ENCODE measurements around the gene TSC2. TPM values are rescaled to one million over a fixed set of nuclear protein-coding genes. Genes with fewer than 3 reads are reported as not detected.
A peak's percentile ranks its signal among the peaks of the same experiment; 100 is the strongest.
"Not testable (repeated sequence)": the region's sequence is repeated elsewhere in the genome, so short reads cannot be mapped to it uniquely, and the experiment has no call there.

TSC2 gene
- total RNA-seq, 6 experiments from 2014 or later: 25.7 to 124 (median 59.4) TPM

DNA sequence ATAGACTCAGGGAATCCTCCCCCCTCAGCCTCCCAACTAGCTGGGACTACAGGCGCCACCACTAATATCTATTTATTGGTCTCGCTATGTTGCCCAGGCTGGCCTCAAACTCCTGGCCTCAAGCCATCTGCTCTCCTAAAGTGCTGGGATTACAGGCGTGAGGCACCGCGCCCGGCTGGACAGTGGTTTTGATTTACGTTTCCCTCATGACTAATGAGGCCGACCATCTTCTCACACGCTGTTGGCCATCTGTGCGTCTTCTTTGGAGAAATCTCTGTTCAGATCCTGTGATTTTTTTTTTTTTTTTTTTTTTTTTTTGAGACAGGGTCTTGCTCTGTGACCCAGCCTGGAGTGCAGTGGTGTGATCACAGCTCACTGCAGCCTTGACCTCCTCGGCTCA is 81.5 kb downstream of the TSC2 start:
- ATAC-seq; H3K27ac ChIP-seq; H3K4me3 ChIP-seq; H3K36me3 ChIP-seq; intact Hi-C loops (cut with DNase I); DNase-seq; H3K9me3 ChIP-seq; H3K4me1 ChIP-seq; H3K27me3 ChIP-seq: not testable (repeated sequence)
- 68% methylated on average over 4 of the region's 11 CpGs for WGBS (ENCODE audit: insufficient coverage, low coverage, low lambda C conversion rate, missing lambda C conversion rate)

DNA sequence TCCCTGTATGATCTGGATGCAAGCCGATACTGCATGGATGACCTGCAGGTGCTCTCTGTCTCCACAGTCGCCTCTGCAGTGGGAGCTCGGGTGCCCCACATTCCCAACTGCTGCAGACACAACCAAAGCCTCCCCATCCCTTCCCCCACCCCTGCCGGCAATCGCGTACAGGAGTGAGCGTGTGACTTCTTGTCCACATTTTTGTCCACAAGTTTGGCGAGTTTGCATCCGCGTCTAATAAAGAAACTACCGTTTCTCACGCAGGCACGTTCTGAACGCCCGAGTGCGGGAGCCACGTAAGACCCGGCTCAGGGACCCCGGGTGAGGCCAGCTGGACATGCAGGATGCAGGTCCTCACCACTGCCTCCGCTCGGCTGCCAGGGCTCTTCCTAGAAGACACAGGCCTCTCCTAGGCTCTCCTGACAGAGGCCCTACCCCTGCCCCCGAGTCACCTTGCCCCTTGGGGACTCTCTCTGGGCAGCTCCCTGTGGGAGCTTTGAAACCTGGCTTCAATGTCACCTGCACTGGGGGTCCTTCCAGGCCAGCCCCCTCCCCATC is 82.2 kb downstream of the TSC2 start:
- DNase-seq; H3K27ac ChIP-seq; intact Hi-C loops (cut with DNase I): not testable (repeated sequence)

DNA sequence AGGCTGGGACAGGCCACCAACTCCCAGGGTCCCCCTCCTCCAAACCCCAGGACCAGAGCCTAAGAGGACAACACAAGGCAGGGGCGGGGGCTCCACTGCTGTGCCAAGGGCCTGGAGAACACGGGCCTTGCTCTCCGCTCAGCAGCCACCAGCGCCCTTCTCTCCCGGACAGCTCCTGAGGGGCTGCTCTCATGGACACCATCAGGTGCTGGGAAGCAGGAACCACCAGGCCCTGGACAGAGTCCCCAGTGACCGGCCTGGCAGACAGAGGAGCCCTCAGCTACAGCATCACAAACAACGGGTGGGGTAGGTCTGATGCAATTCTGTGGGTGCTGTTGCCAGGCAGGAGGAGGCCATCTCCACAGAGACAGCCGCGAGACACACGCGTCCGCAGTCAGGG is 86.0 kb downstream of the TSC2 start:
- ATAC-seq; H3K4me3 ChIP-seq; H3K27ac ChIP-seq; intact Hi-C loops (cut with DNase I); H3K36me3 ChIP-seq; H3K27me3 ChIP-seq; H3K9me3 ChIP-seq; DNase-seq; H3K4me1 ChIP-seq: not testable (repeated sequence)
- WGBS (ENCODE audit: insufficient coverage, low coverage, low lambda C conversion rate, missing lambda C conversion rate): no CpG with 5 or more reads among the region's 12 CpGs

More for the DNA sequence above, 82.2 kb downstream of the TSC2 start:
- ATAC-seq, H3K4me3 ChIP-seq, H3K4me1 ChIP-seq, H3K9me3 ChIP-seq, H3K36me3 ChIP-seq, H3K27me3 ChIP-seq: not testable (repeated sequence)
- 87% methylated on average over 15 of the region's 22 CpGs for WGBS (ENCODE audit: insufficient coverage, low coverage, low lambda C conversion rate, missing lambda C conversion rate)

- WGBS (ENCODE audit: insufficient coverage, low coverage, low lambda C conversion rate, missing lambda C conversion rate): 0% methylated on average over 14 of the region's 42 CpGs
- ATAC-seq: not testable (repeated sequence)
These were observed 87.3 kb downstream of the TSC2 start for GRCh38 chr16:2135071-2135470.

GRCh38 chr16:2135770-2136490 is 88.1 kb downstream of the TSC2 start, which contains the start of gene PKD1:
Gene PKD1 (minus strand): TSS chr16:2135898. CDS start chr16:2135689, 209 bp downstream.
- Histone ChIP-seq H3K27ac (peak within 1 kb of the TSS in 1 of 3 donors; percentile 26), H3K4me1 (peaks cover 0 to 12% (median 3%) of the 10 kb centered on the region in 4 donors), H3K4me3 (peak within 1 kb of the TSS; percentile 38 to 49 (median 44))
- H3K36me3 ChIP-seq; H3K9me3 ChIP-seq; intact Hi-C loops (cut with DNase I); H3K27me3 ChIP-seq: not testable (repeated sequence)
- TF ChIP-seq POLR2A (IDR thresholded peaks at IDR 0.05): peak; percentile 49
- ATAC-seq (peak; percentile 63 to 83 (median 74)), DNase-seq (peak; percentile 98 to 99 (median 98))
- 0% methylated on average over 14 of the region's 81 CpGs for WGBS (ENCODE audit: insufficient coverage, low coverage, low lambda C conversion rate, missing lambda C conversion rate)

More at GRCh38 chr16:2135071-2135470, 87.3 kb downstream of the TSC2 start:
- H3K9me3 ChIP-seq; H3K27me3 ChIP-seq; H3K27ac ChIP-seq; H3K36me3 ChIP-seq; intact Hi-C loops (cut with DNase I); H3K4me1 ChIP-seq: not testable (repeated sequence)
- peak in 1 of 3 donors; percentile 47 for DNase-seq
- peak overlapping the region; percentile 38 to 49 (median 44) for H3K4me3 ChIP-seq

MicroRNAs within 50 kb of the gene (microRNA counts, 767-probe panel; counts per million panel counts)
- microRNA hsa-miR-1225-3p (237 counts per million), microRNA hsa-miR-1225-5p (237 counts per million), microRNA hsa-miR-3180 (237 counts per million), microRNA hsa-miR-4516 (9,063 counts per million, percentile 46 among the panel's probes with 10 or more counts)

Small RNA genes lying within 50 kb of the gene (microRNA-seq; reads per million reads assigned to microRNA genes)
- gene MIR1225: 0 reads per million in 2 donors
- 0 reads per million in 2 donors for gene MIR3180-5
- gene MIR4516: 0 to 0.29 reads per million in 2 donors
- gene MIR6511B1: 0 reads per million in 2 donors

Small RNA genes lying within 50 kb of the gene (small RNA-seq; reads per million reads assigned to genes)
- gene MIR1225 (0 to 1.5 reads per million in 2 experiments), gene MIR3180-5 (0 reads per million in 2 experiments), gene MIR4516 (0 reads per million in 2 experiments), gene RF00019 (0 reads per million in 2 experiments), gene RN7SL219P (0 reads per million in 2 experiments)

Other genes starting within 250 kb of the TSC2 start
- 100 to 1,000 TPM in 4 of 6 experiments, 10 to 100 TPM in 2; 77.9 to 161 (median 143) TPM for gene HAGH, start 221.2 kb upstream of the TSC2 start, total RNA-seq
- gene FAHD1, start 220.8 kb upstream of the TSC2 start, total RNA-seq: 10 to 100 TPM; 25.5 to 96.5 (median 36.0) TPM
- under 1 TPM in 2 of 6 experiments, not detected in 4; 0.39 to 0.40 TPM for gene MEIOB, start 175.8 kb upstream of the TSC2 start, total RNA-seq
- gene HS3ST6, start 129.6 kb upstream of the TSC2 start, total RNA-seq: not detected
- 100 to 1,000 TPM in 3 of 6 experiments, 10 to 100 TPM in 3; 63.4 to 121 (median 98.5) TPM for gene MSRB1, start 104.8 kb upstream of the TSC2 start, total RNA-seq
- gene RPL3L, start 93.3 kb upstream of the TSC2 start, total RNA-seq: under 1 TPM in 1 of 6 experiments, not detected in 5; 0.12 TPM
- gene NDUFB10, start 88.4 kb upstream of the TSC2 start, total RNA-seq: 100 to 1,000 TPM in 2 of 6 experiments, 10 to 100 TPM in 4; 68.7 to 210 (median 81.2) TPM
- gene RPS2, start 83.2 kb upstream of the TSC2 start, total RNA-seq: 1,000 to 10,000 TPM in 1 of 6 experiments, 100 to 1,000 TPM in 5; 451 to 1,052 (median 541) TPM
- gene RNF151, start 81.1 kb upstream of the TSC2 start, total RNA-seq: not detected
- 10 to 100 TPM; 15.8 to 42.4 (median 18.1) TPM for gene TBL3, start 75.9 kb upstream of the TSC2 start, total RNA-seq
- gene NOXO1, start 66.5 kb upstream of the TSC2 start, total RNA-seq: 1 to 10 TPM in 1 of 6 experiments, under 1 TPM in 3, not detected in 2; 0.51 to 1.3 (median 0.60) TPM
- gene GFER, start 63.8 kb upstream of the TSC2 start, total RNA-seq: 10 to 100 TPM; 16.1 to 18.6 (median 18.0) TPM
- gene SYNGR3, start 58.0 kb upstream of the TSC2 start, total RNA-seq: under 1 TPM in 1 of 6 experiments, not detected in 5; 0.22 TPM
- 10 to 100 TPM; 21.6 to 46.4 (median 25.0) TPM for gene ZNF598, start 38.2 kb upstream of the TSC2 start, total RNA-seq
- gene NPW, start 28.2 kb upstream of the TSC2 start, total RNA-seq: 10 to 100 TPM in 2 of 6 experiments, 1 to 10 TPM in 4; 2.7 to 12.3 (median 8.2) TPM
- gene NHERF2, start 21.1 kb upstream of the TSC2 start, total RNA-seq: 100 to 1,000 TPM; 129 to 284 (median 186) TPM
- 100 to 1,000 TPM in 1 of 6 experiments, 10 to 100 TPM in 5; 12.0 to 127 (median 42.6) TPM for gene NTHL1, start 151 bp upstream of the TSC2 start, total RNA-seq
- 10 to 100 TPM; 28.5 to 58.2 (median 42.8) TPM for gene PKD1, start 87.9 kb downstream of the TSC2 start, total RNA-seq
- gene RAB26, start 100.6 kb downstream of the TSC2 start, total RNA-seq: 10 to 100 TPM in 3 of 6 experiments, 1 to 10 TPM in 3; 3.8 to 14.6 (median 8.7) TPM
- 10 to 100 TPM; 40.9 to 56.2 (median 46.2) TPM for gene TRAF7, start 107.8 kb downstream of the TSC2 start, total RNA-seq
- gene CASKIN1, start 148.6 kb downstream of the TSC2 start, total RNA-seq: not detected
- 10 to 100 TPM; 13.1 to 51.0 (median 17.5) TPM for gene MLST8, start 157.5 kb downstream of the TSC2 start, total RNA-seq
- gene BRICD5, start 162.9 kb downstream of the TSC2 start, total RNA-seq: 1 to 10 TPM in 4 of 6 experiments, under 1 TPM in 2; 0.74 to 3.7 (median 2.0) TPM
- gene PGP, start 166.9 kb downstream of the TSC2 start, total RNA-seq: 10 to 100 TPM in 1 of 6 experiments, 1 to 10 TPM in 5; 3.8 to 14.2 (median 6.9) TPM
- 10 to 100 TPM in 4 of 6 experiments, 1 to 10 TPM in 2; 8.9 to 11.3 (median 10.4) TPM for gene E4F1, start 175.6 kb downstream of the TSC2 start, total RNA-seq
- gene DNASE1L2, start 188.5 kb downstream of the TSC2 start, total RNA-seq: 1 to 10 TPM in 1 of 6 experiments, under 1 TPM in 4, not detected in 1; 0.31 to 1.1 (median 0.40) TPM
- 100 to 1,000 TPM in 2 of 6 experiments, 10 to 100 TPM in 4; 68.1 to 150 (median 85.5) TPM for gene ECI1, start 203.6 kb downstream of the TSC2 start, total RNA-seq
- gene RNPS1, start 220.1 kb downstream of the TSC2 start, total RNA-seq: 10 to 100 TPM; 29.0 to 61.9 (median 38.9) TPM

Measured in right lobe of liver (tissue), 6 donors.